Loucy (cell line): ENCODE measurements around the gene TGM5.
A peak's percentile ranks its signal among the peaks of the same experiment; 100 is the strongest.

ENCODE experiments used
- H2AFZ ChIP-seq: fragments of 200-600 bp; sonication (generic); 2 replicates; pipeline ENCODE4 v1.6.0; 2016; ENCODE audit warnings: antibody characterized with exemption, mild to moderate bottlenecking, low read length, moderate library complexity
- H3F3A ChIP-seq: fragments of 200-600 bp; 2 replicates; pipeline ENCODE4 v1.6.0; 2016; ENCODE audit warnings: antibody characterized with exemption, low read depth, mild to moderate bottlenecking
- H3K27me3 ChIP-seq: fragments of 200-600 bp; sonication (generic); 2 replicates; pipeline ENCODE4 v1.6.1; 2014; ENCODE audit warnings: low read length, mild to moderate bottlenecking; ENCODE audit not compliant: insufficient read depth, poor library complexity, severe bottlenecking
- H3K36me3 ChIP-seq: fragments of 200-600 bp; sonication (generic); 2 replicates; pipeline ENCODE4 v1.6.1; 2016; ENCODE audit warnings: low read length; ENCODE audit not compliant: insufficient read depth
- H3K4me1 ChIP-seq: fragments of 200-600 bp; sonication (generic); 2 replicates; pipeline ENCODE4 v1.5.1; 2014; ENCODE audit warnings: low read length, mild to moderate bottlenecking; ENCODE audit not compliant: insufficient read depth, poor library complexity, severe bottlenecking
- H3K4me2 ChIP-seq: fragments of 200-600 bp; sonication (generic); 2 replicates; pipeline ENCODE4 v1.6.0; 2014; ENCODE audit warnings: antibody characterized with exemption, low read length, low read depth, mild to moderate bottlenecking; ENCODE audit not compliant: poor library complexity, severe bottlenecking
- H3K4me3 ChIP-seq: fragments of 200-600 bp; sonication (generic); 2 replicates; pipeline ENCODE4 v1.5.1; 2014; ENCODE audit warnings: low read length, mild to moderate bottlenecking, mixed read lengths; ENCODE audit not compliant: poor library complexity, severe bottlenecking
- H3K79me2 ChIP-seq: fragments of 200-600 bp; sonication (generic); 2 replicates; pipeline ENCODE4 v1.6.1; 2014; ENCODE audit warnings: low read length; ENCODE audit not compliant: insufficient read depth
- H3K9ac ChIP-seq: fragments of 200-600 bp; sonication (generic); 2 replicates; pipeline ENCODE4 v1.6.0; 2014; ENCODE audit warnings: mild to moderate bottlenecking, low read depth, low read length, moderate library complexity; ENCODE audit not compliant: poor library complexity, severe bottlenecking
- H3K9me2 ChIP-seq: fragments of 200-600 bp; sonication (generic); replicated peaks from 2 replicates; pipeline ENCODE4 v1.6.1; 2016; ENCODE audit warnings: low read depth, low read length, mixed read lengths
- H3K9me3 ChIP-seq: fragments of 200-600 bp; sonication (generic); 2 replicates; pipeline ENCODE4 v1.6.1; 2014; ENCODE audit warnings: mild to moderate bottlenecking, antibody characterized with exemption, low read length, low read depth; ENCODE audit not compliant: insufficient read depth
- H4K20me1 ChIP-seq: fragments of 200-600 bp; sonication (generic); 2 replicates; pipeline ENCODE4 v1.6.0; 2014; ENCODE audit warnings: antibody characterized with exemption, low read length, mild to moderate bottlenecking; ENCODE audit not compliant: insufficient read depth, poor library complexity, severe bottlenecking
- EZH2phosphoT487 ChIP-seq: fragments of 200-600 bp; IDR thresholded peaks from 2 replicates; pipeline ENCODE4 v1.6.1; 2018; ENCODE audit warnings: antibody characterized with exemption, mild to moderate bottlenecking, moderate library complexity, borderline replicate concordance
- TF ChIP-seq, protein P1 (sequence below): fragments of 200-600 bp; sonication (generic); conservative IDR thresholded peaks from 2 replicates; pipeline ENCODE4 v1.5.1; 2014; ENCODE audit warnings: mild to moderate bottlenecking, antibody characterized with exemption, low read length

Gene TGM5

DNA sequence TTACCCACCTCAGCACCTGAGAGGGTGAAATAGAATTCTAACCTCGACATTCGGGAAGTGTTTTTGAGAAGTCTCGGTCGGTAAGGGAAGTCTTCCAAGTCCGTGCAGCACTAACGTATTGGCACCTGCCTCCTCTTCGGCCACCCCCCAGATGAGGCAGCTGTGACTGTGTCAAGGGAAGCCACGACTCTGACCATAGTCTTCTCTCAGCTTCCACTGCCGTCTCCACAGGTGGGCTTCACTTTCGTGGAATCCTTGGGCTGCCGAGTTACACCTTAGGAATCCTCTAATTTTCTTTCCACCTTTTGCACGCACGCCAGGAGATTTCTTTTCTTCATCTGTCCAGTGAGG, 80.8 kb downstream of the TGM5 start:
- Histone ChIP-seq H4K20me1 (peaks cover 19% of the 10 kb centered on the region), H3K27me3 (no peaks in the 10 kb centered on the region), H2AFZ (peak overlapping the region; percentile 81), H3K9ac (peak overlapping the region; percentile 75), H3K79me2 (peaks cover 25% of the 10 kb centered on the region), H3F3A (no peaks in the 10 kb centered on the region), H3K9me2 (no peaks in the 10 kb centered on the region), H3K4me3 (peak overlapping the region; percentile 88), H3K9me3 (no peaks in the 10 kb centered on the region), H3K36me3 (peaks cover 18% of the 10 kb centered on the region; the same call in 1 of the 2 replicates), H3K4me2 (peak overlapping the region; percentile 87), H3K4me1 (peaks cover 16% of the 10 kb centered on the region)
- no peak for TF ChIP-seq EZH2phosphoT487
- TF ChIP-seq, protein P1, sequence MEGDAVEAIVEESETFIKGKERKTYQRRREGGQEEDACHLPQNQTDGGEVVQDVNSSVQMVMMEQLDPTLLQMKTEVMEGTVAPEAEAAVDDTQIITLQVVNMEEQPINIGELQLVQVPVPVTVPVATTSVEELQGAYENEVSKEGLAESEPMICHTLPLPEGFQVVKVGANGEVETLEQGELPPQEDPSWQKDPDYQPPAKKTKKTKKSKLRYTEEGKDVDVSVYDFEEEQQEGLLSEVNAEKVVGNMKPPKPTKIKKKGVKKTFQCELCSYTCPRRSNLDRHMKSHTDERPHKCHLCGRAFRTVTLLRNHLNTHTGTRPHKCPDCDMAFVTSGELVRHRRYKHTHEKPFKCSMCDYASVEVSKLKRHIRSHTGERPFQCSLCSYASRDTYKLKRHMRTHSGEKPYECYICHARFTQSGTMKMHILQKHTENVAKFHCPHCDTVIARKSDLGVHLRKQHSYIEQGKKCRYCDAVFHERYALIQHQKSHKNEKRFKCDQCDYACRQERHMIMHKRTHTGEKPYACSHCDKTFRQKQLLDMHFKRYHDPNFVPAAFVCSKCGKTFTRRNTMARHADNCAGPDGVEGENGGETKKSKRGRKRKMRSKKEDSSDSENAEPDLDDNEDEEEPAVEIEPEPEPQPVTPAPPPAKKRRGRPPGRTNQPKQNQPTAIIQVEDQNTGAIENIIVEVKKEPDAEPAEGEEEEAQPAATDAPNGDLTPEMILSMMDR, result no peak

DNA sequence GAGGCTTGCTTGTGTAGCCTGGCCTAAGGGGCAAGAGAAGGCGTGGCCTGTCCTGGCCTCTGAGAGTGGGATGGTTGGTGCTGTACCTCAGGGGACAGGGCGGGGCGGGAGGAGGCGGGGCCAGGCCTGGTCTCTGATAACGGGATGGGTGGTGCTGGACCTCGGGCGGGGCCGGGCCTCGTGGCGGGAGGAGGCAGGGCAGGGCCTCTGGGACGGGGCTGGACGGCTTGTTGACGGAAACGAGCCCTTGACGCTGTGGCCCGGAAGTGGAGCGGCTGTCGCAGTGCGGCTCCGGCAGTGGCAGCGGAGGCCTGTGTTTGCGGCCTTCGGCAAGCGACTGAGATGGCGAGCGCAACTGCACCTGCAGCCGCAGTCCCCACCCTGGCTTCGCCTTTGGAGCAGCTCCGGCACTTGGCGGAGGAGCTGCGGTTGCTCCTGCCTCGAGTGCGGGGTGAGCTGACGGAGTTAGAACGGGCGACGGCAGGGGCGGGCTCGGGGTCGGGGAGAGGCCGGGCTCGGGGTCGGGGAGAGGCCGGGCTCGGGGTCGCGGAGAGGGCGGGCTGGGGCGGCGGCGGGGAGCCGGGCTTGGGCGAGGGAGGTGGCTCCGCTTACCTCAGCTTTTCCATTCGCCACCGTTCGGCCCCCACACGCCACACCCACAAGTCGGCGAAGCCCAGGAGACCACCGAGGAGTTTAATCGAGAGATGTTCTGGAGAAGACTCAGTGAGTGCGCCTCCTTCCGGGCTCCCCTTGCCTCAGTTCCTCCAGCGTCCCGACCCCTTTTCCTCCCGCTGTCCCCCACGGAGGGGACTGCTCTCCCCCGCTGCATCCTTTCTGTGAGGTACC, 81.3 kb downstream of the TGM5 start, which contains the start of gene CCNDBP1:
Gene CCNDBP1, plus strand, starts transcription at position 247 of the 846 bp plus-strand sequence. Its CDS starts 96 bp downstream, at position 343.
- peak within 1 kb of the TSS; percentile 81 for H2AFZ ChIP-seq
- no peaks in the 10 kb centered on the region for H3K9me3 ChIP-seq
- H4K20me1 ChIP-seq, result peaks cover 19% of the 10 kb centered on the region
- peak within 1 kb of the TSS; percentile 88 for H3K4me3 ChIP-seq
- H3K79me2 ChIP-seq, result peaks cover 25% of the 10 kb centered on the region
- peaks cover 13% of the 10 kb centered on the region; the same call in 1 of the 2 replicates for H3K36me3 ChIP-seq
- peak within 1 kb of the TSS; percentile 87 for H3K4me2 ChIP-seq
- H3K27me3 ChIP-seq, result no peaks in the 10 kb centered on the region
- no peaks in the 10 kb centered on the region for H3K9me2 ChIP-seq
- peak within 1 kb of the TSS; percentile 75 for H3K9ac ChIP-seq
- no peaks in the 10 kb centered on the region for H3F3A ChIP-seq
- peaks cover 16% of the 10 kb centered on the region for H3K4me1 ChIP-seq
- no peak for TF ChIP-seq EZH2phosphoT487
- TF ChIP-seq, protein P1, result peak; percentile 59

DNA sequence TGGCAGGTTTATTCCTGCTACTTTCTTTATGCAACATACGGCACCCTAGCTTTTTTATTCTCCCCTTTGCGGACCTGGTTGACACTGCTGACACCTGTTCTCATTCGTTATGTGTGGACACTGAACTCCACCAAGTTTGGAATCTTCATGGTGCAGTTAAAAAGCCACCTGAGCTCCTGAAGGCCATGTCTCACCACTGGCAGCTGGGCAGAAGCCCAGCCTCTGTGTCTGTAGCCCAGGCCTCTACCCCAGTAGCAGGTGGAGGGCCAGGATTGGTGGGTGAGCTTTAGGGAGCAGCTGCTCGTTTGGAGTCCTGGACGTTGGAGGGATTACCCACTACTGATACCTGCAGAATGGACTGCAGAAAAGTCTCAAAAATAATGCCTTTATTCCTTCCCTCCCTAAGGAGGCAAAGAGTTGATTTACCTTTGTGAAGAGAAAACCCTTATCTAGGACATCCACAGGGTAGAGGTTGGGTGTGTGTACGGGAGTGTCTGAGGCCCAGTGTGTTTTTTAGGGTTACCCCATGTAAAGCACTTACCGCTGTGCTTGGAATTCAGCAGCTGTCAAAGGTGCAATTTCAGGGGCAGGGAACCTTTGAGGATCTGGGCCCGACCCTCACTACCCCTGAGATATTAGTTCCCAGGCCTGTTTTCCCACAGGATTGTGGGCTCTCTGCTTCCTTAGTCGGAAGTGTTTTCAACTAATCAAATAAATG, 82.2 kb downstream of the TGM5 start:
- Histone ChIP-seq H3K4me2 (peak overlapping the region; percentile 87), H3K4me3 (peak overlapping the region; percentile 88), H3K9ac (no peak overlapping the region), H2AFZ (peak overlapping the region; percentile 81; the same call in 1 of the 2 replicates), H3K27me3 (no peaks in the 10 kb centered on the region), H3F3A (no peaks in the 10 kb centered on the region), H4K20me1 (peaks cover 19% of the 10 kb centered on the region), H3K9me2 (no peaks in the 10 kb centered on the region), H3K4me1 (peaks cover 16% of the 10 kb centered on the region), H3K79me2 (peaks cover 25% of the 10 kb centered on the region), H3K36me3 (peaks cover 6% of the 10 kb centered on the region; the same call in 1 of the 2 replicates), H3K9me3 (no peaks in the 10 kb centered on the region)
- TF ChIP-seq, protein P1, result no peak
- TF ChIP-seq EZH2phosphoT487, result no peak
